Fibroblast of lung (primary cell): ENCODE measurements around the gene UVRAG.

Source experiments
- CTCF ChIP-seq, 2 donors: IDR thresholded peaks in 1 of 2; conservative IDR thresholded peaks in 1 of 2; 1 replicate in 1 of 2; 2 replicates in 1 of 2; pipeline ENCODE4 v1.5.1; 2011 to 2012; ENCODE audit warnings: low read length in 2 of 2, control low read depth in 1 of 2, inconsistent platforms in 1 of 2, low read depth in 1 of 2, mild to moderate bottlenecking in 1 of 2
- EZH2 ChIP-seq: IDR thresholded peaks from 2 replicates; pipeline ENCODE4 v1.5.1; 2012; ENCODE audit warnings: low read length, control low read depth, mild to moderate bottlenecking; ENCODE audit errors: missing control alignments

GRCh38 chr11:75768909-75769771, 45.9 kb upstream of the UVRAG start:
- peak; percentile 88 for TF ChIP-seq EZH2
- no peak for TF ChIP-seq CTCF (conservative IDR thresholded peaks at IDR 0.05 in 1 of 2, IDR thresholded peaks at IDR 0.05 in 1 of 2; ENCODE audit: low read depth in 1 of 2, low read length in 2 of 2)
